ENCODE measurements around the gene PRPF38A. TPM values are rescaled to one million over a fixed set of nuclear protein-coding genes. Genes with fewer than 3 reads are reported as not detected.

Gene PRPF38A
- polyA plus RNA-seq, 3 donors, result 19.7 to 30.9 (median 25.2) TPM

DNA sequence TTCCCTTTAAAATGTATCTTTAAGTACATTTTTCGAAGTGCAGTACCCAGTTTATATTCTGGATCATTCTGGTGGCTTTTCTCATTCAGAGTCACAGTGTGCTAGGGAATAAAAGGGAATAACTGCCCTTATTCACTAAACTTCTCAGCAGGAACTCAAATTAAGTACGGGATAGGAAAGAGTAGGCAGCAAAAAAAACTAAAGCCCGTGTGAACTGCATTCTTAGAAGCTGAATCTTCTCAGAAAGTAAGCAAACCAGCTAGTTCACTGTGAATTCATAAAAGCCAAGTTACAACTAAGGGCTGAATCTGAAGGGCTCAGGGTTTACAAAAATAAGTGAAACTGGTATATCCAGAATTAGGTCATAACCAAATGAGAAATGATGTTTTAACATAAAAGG lies 22.0 kb downstream of the PRPF38A start:
- 100% methylated on average over 1 of the region's 3 CpGs for whole genome bisulfite sequencing (ENCODE audit: insufficient coverage)
- H3K27ac Mint-ChIP-seq, result no peak overlapping the region
- Histone ChIP-seq H3K27me3 (ENCODE audit: control insufficient read depth in 2 of 2, insufficient read depth in 2 of 2, low read length in 2 of 2) (no peaks in the 10 kb centered on the region), H3K4me3 (replicated peaks in 1 of 3; ENCODE audit: low read depth in 2 of 3, low read length in 3 of 3) (no peak overlapping the region), H2AFZ (ENCODE audit: insufficient read depth, low read depth, low read length, poor library complexity, severe bottlenecking) (no peak overlapping the region), H4K20me1 (ENCODE audit: insufficient read depth, low read length) (peaks cover 7% of the 10 kb centered on the region), H3K27ac (ENCODE audit: low read depth in 1 of 2, low read length in 2 of 2) (no peak overlapping the region), H3K9me3 (replicated peaks in 1 of 2; ENCODE audit: control insufficient read depth in 1 of 2, insufficient read depth in 1 of 2, low read length in 2 of 2) (no peaks in the 10 kb centered on the region), H3K4me1 (ENCODE audit: control insufficient read depth in 1 of 2, insufficient read depth in 2 of 2, low read length in 2 of 2) (peaks cover 0 to 11% of the 10 kb centered on the region in 2 donors), H3K36me3 (replicated peaks in 1 of 2; ENCODE audit: control insufficient read depth in 1 of 2, insufficient read depth in 2 of 2, low read length in 2 of 2) (peaks cover 20 to 61% of the 10 kb centered on the region in 2 donors), H3K9ac (ENCODE audit: insufficient read depth, low read length, poor library complexity, severe bottlenecking) (no peak overlapping the region), H3K79me2 (ENCODE audit: insufficient read depth, low read length) (peaks cover 3% of the 10 kb centered on the region), H3K4me2 (replicated peaks; ENCODE audit: extremely low read depth, low read length, poor library complexity, severe bottlenecking) (no peak overlapping the region)
- H3K9me3 Mint-ChIP-seq, result no peaks in the 10 kb centered on the region
- peaks cover 14% of the 10 kb centered on the region for H3K4me1 Mint-ChIP-seq
- H3K4me3 Mint-ChIP-seq, result no peak overlapping the region
- H3K36me3 Mint-ChIP-seq, result peaks cover 39 to 60% of the 10 kb centered on the region in 2 donors
- peaks cover 0 to 2% (median 0%) of the 10 kb centered on the region in 3 donors for H3K27me3 Mint-ChIP-seq (ENCODE audit: low read depth in 3 of 3)
- no peak for DNase-seq
- intact Hi-C loops (cut with micrococcal nuclease), result no loop called here
- TF ChIP-seq, protein P1, sequence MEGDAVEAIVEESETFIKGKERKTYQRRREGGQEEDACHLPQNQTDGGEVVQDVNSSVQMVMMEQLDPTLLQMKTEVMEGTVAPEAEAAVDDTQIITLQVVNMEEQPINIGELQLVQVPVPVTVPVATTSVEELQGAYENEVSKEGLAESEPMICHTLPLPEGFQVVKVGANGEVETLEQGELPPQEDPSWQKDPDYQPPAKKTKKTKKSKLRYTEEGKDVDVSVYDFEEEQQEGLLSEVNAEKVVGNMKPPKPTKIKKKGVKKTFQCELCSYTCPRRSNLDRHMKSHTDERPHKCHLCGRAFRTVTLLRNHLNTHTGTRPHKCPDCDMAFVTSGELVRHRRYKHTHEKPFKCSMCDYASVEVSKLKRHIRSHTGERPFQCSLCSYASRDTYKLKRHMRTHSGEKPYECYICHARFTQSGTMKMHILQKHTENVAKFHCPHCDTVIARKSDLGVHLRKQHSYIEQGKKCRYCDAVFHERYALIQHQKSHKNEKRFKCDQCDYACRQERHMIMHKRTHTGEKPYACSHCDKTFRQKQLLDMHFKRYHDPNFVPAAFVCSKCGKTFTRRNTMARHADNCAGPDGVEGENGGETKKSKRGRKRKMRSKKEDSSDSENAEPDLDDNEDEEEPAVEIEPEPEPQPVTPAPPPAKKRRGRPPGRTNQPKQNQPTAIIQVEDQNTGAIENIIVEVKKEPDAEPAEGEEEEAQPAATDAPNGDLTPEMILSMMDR (IDR thresholded peaks at IDR 0.05), result no peak

DNA sequence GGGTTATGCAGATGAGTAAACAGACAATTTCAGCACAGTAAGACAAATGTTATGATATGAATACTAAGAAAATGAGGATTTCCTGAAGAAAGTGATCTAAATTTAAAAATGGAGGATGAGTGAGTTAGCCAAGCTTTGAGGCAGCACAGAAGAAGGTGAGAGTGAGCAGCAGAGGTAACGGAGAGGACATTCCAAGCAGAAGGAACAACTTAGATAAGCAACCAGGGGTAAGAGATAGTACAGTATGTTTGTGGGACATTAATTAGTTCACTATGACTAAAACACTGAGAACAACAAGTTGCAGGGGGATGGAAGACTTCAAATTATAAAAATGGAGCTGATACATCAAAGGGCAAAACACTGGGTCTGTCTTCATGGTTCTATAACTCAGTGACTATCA lies 22.8 kb downstream of the PRPF38A start:
- Mint-ChIP-seq H3K4me1 (peaks cover 14% of the 10 kb centered on the region), H3K4me3 (no peak overlapping the region), H3K27ac (no peak overlapping the region), H3K9me3 (no peaks in the 10 kb centered on the region), H3K36me3 (peaks cover 40 to 61% of the 10 kb centered on the region in 2 donors), H3K27me3 (ENCODE audit: low read depth in 3 of 3) (peaks cover 0 to 2% (median 0%) of the 10 kb centered on the region in 3 donors)
- WGBS (ENCODE audit: insufficient coverage), result no CpG with 5 or more reads among the region's 1 CpG
- Histone ChIP-seq H3K9me3 (replicated peaks in 1 of 2; ENCODE audit: control insufficient read depth in 1 of 2, insufficient read depth in 1 of 2, low read length in 2 of 2) (no peaks in the 10 kb centered on the region), H3K4me3 (replicated peaks in 1 of 3; ENCODE audit: low read depth in 2 of 3, low read length in 3 of 3) (no peak overlapping the region), H3K9ac (ENCODE audit: insufficient read depth, low read length, poor library complexity, severe bottlenecking) (no peak overlapping the region), H3K27me3 (ENCODE audit: control insufficient read depth in 2 of 2, insufficient read depth in 2 of 2, low read length in 2 of 2) (no peaks in the 10 kb centered on the region), H3K36me3 (replicated peaks in 1 of 2; ENCODE audit: control insufficient read depth in 1 of 2, insufficient read depth in 2 of 2, low read length in 2 of 2) (peaks cover 17 to 61% of the 10 kb centered on the region in 2 donors), H3K27ac (ENCODE audit: low read depth in 1 of 2, low read length in 2 of 2) (no peak overlapping the region), H3K79me2 (ENCODE audit: insufficient read depth, low read length) (no peaks in the 10 kb centered on the region), H2AFZ (ENCODE audit: insufficient read depth, low read depth, low read length, poor library complexity, severe bottlenecking) (no peak overlapping the region), H3K4me2 (replicated peaks; ENCODE audit: extremely low read depth, low read length, poor library complexity, severe bottlenecking) (no peak overlapping the region), H4K20me1 (ENCODE audit: insufficient read depth, low read length) (peaks cover 7% of the 10 kb centered on the region), H3K4me1 (ENCODE audit: control insufficient read depth in 1 of 2, insufficient read depth in 2 of 2, low read length in 2 of 2) (peaks cover 0 to 11% of the 10 kb centered on the region in 2 donors)
- DNase-seq, result no peak
- intact Hi-C loops (cut with micrococcal nuclease), result no loop called here
- TF ChIP-seq, protein P1 (IDR thresholded peaks at IDR 0.05), result no peak

Measured in CD14-positive monocyte (primary cell).